Keratinocyte (primary cell): ENCODE results near the gene NDUFC2. TPM values are rescaled to one million over a fixed set of nuclear protein-coding genes. Genes with fewer than 3 reads are reported as not detected.

Source experiments
- DNase-seq: peaks from one replicate; pipeline ENCODE4 v3.0.0-alpha.2; 2011; ENCODE audit warnings: low read depth, missing footprints, low spot score
- FAIRE-seq: peaks from 2 replicates; lab custom pipeline; 2011; peaks lifted over from hg19 to GRCh38; lab: Jason Lieb, UNC
- H2AFZ ChIP-seq: 2 replicates; pipeline ENCODE4 v1.6.0; 2012; ENCODE audit warnings: low read length, control low read depth, inconsistent platforms; ENCODE audit not compliant: control insufficient read depth
- H3K27ac ChIP-seq: 2 replicates; pipeline ENCODE4 v1.5.1; 2011; ENCODE audit warnings: low read length; ENCODE audit not compliant: control insufficient read depth, insufficient read depth
- H3K27me3 ChIP-seq: 3 replicates; pipeline ENCODE4 v1.6.0; 2011; ENCODE audit warnings: low read length; ENCODE audit not compliant: control insufficient read depth, insufficient read depth; ENCODE audit errors: extremely low read depth
- H3K36me3 ChIP-seq, 2 experiments: 2 replicates in 1 of 2; 3 replicates in 1 of 2; pipeline ENCODE4 v1.5.1; 2011; ENCODE audit warnings: low read length in 2 of 2, mild to moderate bottlenecking in 1 of 2; ENCODE audit not compliant: control insufficient read depth in 2 of 2, insufficient read depth in 2 of 2; ENCODE audit errors: extremely low read depth in 1 of 2
- H3K4me1 ChIP-seq: 3 replicates; pipeline ENCODE4 v1.5.1; 2011; ENCODE audit warnings: low read length; ENCODE audit not compliant: control insufficient read depth, insufficient read depth; ENCODE audit errors: extremely low read depth
- H3K4me2 ChIP-seq: 3 replicates; pipeline ENCODE4 v1.6.0; 2011; ENCODE audit warnings: low read depth, low read length; ENCODE audit not compliant: control insufficient read depth, insufficient read depth; ENCODE audit errors: extremely low read depth
- H3K4me3 ChIP-seq, 3 experiments: fragments of 200-600 bp in 1 of 3; sonication (generic) in 1 of 3; 2 replicates in 2 of 3; 3 replicates in 1 of 3; pipeline ENCODE4 v1.5.1; 2011 to 2016; ENCODE audit warnings: low read length in 3 of 3, mild to moderate bottlenecking in 3 of 3, control low read depth in 2 of 3, inconsistent platforms in 1 of 3, low read depth in 1 of 3, mixed read lengths in 1 of 3, mixed run types in 1 of 3, moderate library complexity in 1 of 3; ENCODE audit not compliant: control insufficient read depth in 2 of 3, insufficient read depth in 2 of 3; ENCODE audit errors: extremely low read depth in 1 of 3
- H3K79me2 ChIP-seq: 2 replicates; pipeline ENCODE4 v1.6.0; 2012; ENCODE audit warnings: low read length; ENCODE audit not compliant: control insufficient read depth, insufficient read depth
- H3K9ac ChIP-seq: 3 replicates; pipeline ENCODE4 v1.6.0; 2011; ENCODE audit warnings: low read length; ENCODE audit not compliant: control insufficient read depth, insufficient read depth; ENCODE audit errors: extremely low read depth
- H3K9me1 ChIP-seq: 3 replicates; pipeline ENCODE4 v1.6.0; 2011; ENCODE audit warnings: low read length; ENCODE audit not compliant: control insufficient read depth, insufficient read depth; ENCODE audit errors: extremely low read depth
- H3K9me3 ChIP-seq: 2 replicates; pipeline ENCODE4 v1.5.1; 2012; ENCODE audit warnings: low read depth, low read length; ENCODE audit not compliant: control insufficient read depth
- H4K20me1 ChIP-seq: 3 replicates; pipeline ENCODE4 v1.6.0; 2011; ENCODE audit warnings: low read length; ENCODE audit not compliant: control insufficient read depth, insufficient read depth; ENCODE audit errors: extremely low read depth
- CTCF ChIP-seq, 3 experiments: IDR thresholded peaks in 1 of 3; conservative IDR thresholded peaks in 1 of 3; optimal IDR thresholded peaks in 1 of 3; 2 replicates in 2 of 3; 3 replicates in 1 of 3; pipeline versions ENCODE3 to v1.5.1; 2011; ENCODE audit warnings: low read length in 3 of 3, mild to moderate bottlenecking in 3 of 3, moderate library complexity in 2 of 3, control low read depth in 1 of 3, inconsistent platforms in 1 of 3; ENCODE audit not compliant: insufficient read depth in 2 of 3; ENCODE audit errors: extremely low read depth in 1 of 3
- EZH2 ChIP-seq: IDR thresholded peaks from one replicate; pipeline ENCODE4 v1.6.1; 2012; ENCODE audit warnings: inconsistent platforms, mild to moderate bottlenecking, low read length, moderate library complexity
- dilution Hi-C: fragments of 300-500 bp; cut with MboI; formaldehyde crosslinking; loops from one replicate; pipeline ENCODE4 v1.7.0; 2020; ENCODE audit warnings: low sequenced_read_pairs; ENCODE audit not compliant: extremely low pct_ligation_motif_present
- polyA plus RNA-seq, 5 experiments: library from polyadenylated mRNA; depleted of rRNA in 3 of 5; stranded (reverse) in 3 of 5; stranded (forward) in 1 of 5; unstranded in 1 of 5; fragments of >200 nt; gene quantifications; 1 replicate in 1 of 5; 2 replicates in 3 of 5; 3 replicates in 1 of 5; pipeline versions ENCODE4 v1.2.1 to v1.2.3, GENCODE V29; 2011 to 2012; ENCODE audit warnings: missing spikeins in 2 of 5, low read depth in 1 of 5, low replicate concordance in 1 of 5

NDUFC2 gene
- polyA plus RNA-seq, 1 donor (not counting 4 experiments of a cell fraction or from before 2014, with no cell fraction given): 150 TPM

- no peak overlapping the region for H3K9ac ChIP-seq
- DNase-seq (no peak), FAIRE-seq (no peak)
- H3K27ac ChIP-seq: no peak overlapping the region
- H3K4me3 ChIP-seq: no peak overlapping the region
- H3K36me3 ChIP-seq: no peaks in the 10 kb centered on the region
- no peaks in the 10 kb centered on the region for H4K20me1 ChIP-seq
- dilution Hi-C loops: no loop called here
- no peaks in the 10 kb centered on the region for H3K79me2 ChIP-seq
- peak overlapping the region; percentile 93 for H3K4me2 ChIP-seq
- H3K9me3 ChIP-seq: no peaks in the 10 kb centered on the region
- TF ChIP-seq CTCF (optimal IDR thresholded peaks at IDR 0.05 in 1 of 3, IDR thresholded peaks at IDR 0.05 in 1 of 3, conservative IDR thresholded peaks at IDR 0.05 in 1 of 3; ENCODE audit: extremely low read depth in 1 of 3, insufficient read depth in 2 of 3, low read length in 3 of 3) (no peak), EZH2 (no peak)
- peak overlapping the region; percentile 68 for H2AFZ ChIP-seq
- H3K4me1 ChIP-seq: peaks cover 10% of the 10 kb centered on the region
- H3K27me3 ChIP-seq: no peaks in the 10 kb centered on the region
- no peaks in the 10 kb centered on the region for H3K9me1 ChIP-seq
These were observed 33.2 kb downstream of the NDUFC2 start for GRCh38 chr11:78046486-78046854.

- H3K4me3 ChIP-seq: peak overlapping the region; percentile 19 to 69 (median 43)
- H3K79me2 ChIP-seq: no peaks in the 10 kb centered on the region
- H3K4me2 ChIP-seq: peak overlapping the region; percentile 93
- no peaks in the 10 kb centered on the region for H3K9me3 ChIP-seq
- H3K4me1 ChIP-seq: peaks cover 10% of the 10 kb centered on the region
- no peak for FAIRE-seq
- H3K36me3 ChIP-seq: no peaks in the 10 kb centered on the region
- H3K27ac ChIP-seq: no peak overlapping the region
- no peaks in the 10 kb centered on the region for H4K20me1 ChIP-seq
- no peaks in the 10 kb centered on the region for H3K27me3 ChIP-seq
- H2AFZ ChIP-seq: peak overlapping the region; percentile 75
- no peak for DNase-seq
- dilution Hi-C loops: no loop called here
- peak overlapping the region; percentile 50 for H3K9ac ChIP-seq
- H3K9me1 ChIP-seq: no peaks in the 10 kb centered on the region
- TF ChIP-seq CTCF (optimal IDR thresholded peaks at IDR 0.05 in 1 of 3, IDR thresholded peaks at IDR 0.05 in 1 of 3, conservative IDR thresholded peaks at IDR 0.05 in 1 of 3; ENCODE audit: extremely low read depth in 1 of 3, insufficient read depth in 2 of 3, low read length in 3 of 3) (peak; percentile 94 to 95 (median 95)), EZH2 (no peak)
These were observed 33.7 kb downstream of the NDUFC2 start for GRCh38 chr11:78045851-78046485.
